ENCODE results near the gene MCOLN1.
A peak's percentile ranks its signal among the peaks of the same experiment; 100 is the strongest.

The MCOLN1 gene

GRCh38 chr19:7522072-7522922, at the start of gene MCOLN1:
Gene MCOLN1 (plus strand): TSS chr19:7522624. CDS start chr19:7522751, 127 bp downstream.
- DNase-seq: peak; percentile 100

GRCh38 chr19:7475665-7476064, 46.8 kb upstream of the MCOLN1 start:
- no peak for DNase-seq

- no peak for DNase-seq
Measured at GRCh38 chr19:7476241-7476640, 46.2 kb upstream of the MCOLN1 start.

- no peak for DNase-seq
Measured at GRCh38 chr19:7476777-7477494, 45.5 kb upstream of the MCOLN1 start.

GRCh38 chr19:7477758-7478157, 44.7 kb upstream of the MCOLN1 start:
- DNase-seq: no peak

GRCh38 chr19:7478173-7478842, 44.1 kb upstream of the MCOLN1 start:
- no peak for DNase-seq

GRCh38 chr19:7478843-7479227, 43.6 kb upstream of the MCOLN1 start:
- DNase-seq: no peak

GRCh38 chr19:7480222-7480969, 42.0 kb upstream of the MCOLN1 start:
- DNase-seq: no peak

GRCh38 chr19:7480970-7481255, 41.5 kb upstream of the MCOLN1 start:
- DNase-seq: no peak

- DNase-seq: no peak
Measured at GRCh38 chr19:7482584-7483439, 39.6 kb upstream of the MCOLN1 start.

- DNase-seq: no peak
Measured at GRCh38 chr19:7483720-7484201, 38.7 kb upstream of the MCOLN1 start.

GRCh38 chr19:7486923-7487322, 35.5 kb upstream of the MCOLN1 start:
- no peak for DNase-seq

- peak; percentile 89 for DNase-seq
Measured at GRCh38 chr19:7488736-7489353, 33.6 kb upstream of the MCOLN1 start, which contains the start of gene PEX11G. Gene PEX11G (minus strand): TSS chr19:7489035. CDS start chr19:7489010, 25 bp downstream.

GRCh38 chr19:7489609-7490044, 32.8 kb upstream of the MCOLN1 start:
- no peak for DNase-seq

GRCh38 chr19:7492142-7492541, 30.3 kb upstream of the MCOLN1 start:
- DNase-seq: peak; percentile 77

- no peak for DNase-seq
Measured at GRCh38 chr19:7492558-7492957, 29.9 kb upstream of the MCOLN1 start.

GRCh38 chr19:7494416-7495098, 27.9 kb upstream of the MCOLN1 start:
- no peak for DNase-seq

- no peak for DNase-seq
Measured at GRCh38 chr19:7497292-7497691, 25.1 kb upstream of the MCOLN1 start.

- DNase-seq: peak; percentile 68
Measured at GRCh38 chr19:7500811-7501450, 21.5 kb upstream of the MCOLN1 start.

- no peak for DNase-seq
Measured at GRCh38 chr19:7502552-7502951, 19.9 kb upstream of the MCOLN1 start.
